ENCODE data around the gene CACNA1E.

- no peak for TF ChIP-seq CTCF (IDR thresholded peaks at IDR 0.05; ENCODE audit: low read depth, low read length)
- TF ChIP-seq POLR2A (IDR thresholded peaks at IDR 0.05; ENCODE audit: extremely low read depth, insufficient read length) = no peak
- no peak for TF ChIP-seq MYC (IDR thresholded peaks at IDR 0.05; ENCODE audit: low read depth, low read length)
These were observed 285.1 kb downstream of the CACNA1E start for GRCh38 chr1:181768211-181768929.
